Measurements from ENCODE around the gene ECPAS. TPM values are rescaled to one million over a fixed set of nuclear protein-coding genes. Genes with fewer than 3 reads are reported as not detected.
"Not testable (repeated sequence)": the region's sequence is repeated elsewhere in the genome, so short reads cannot be mapped to it uniquely, and the experiment has no call there.

The ECPAS gene
- total RNA-seq, 4 donors from 2014 or later, result 92.8 to 153 (median 113) TPM

DNA sequence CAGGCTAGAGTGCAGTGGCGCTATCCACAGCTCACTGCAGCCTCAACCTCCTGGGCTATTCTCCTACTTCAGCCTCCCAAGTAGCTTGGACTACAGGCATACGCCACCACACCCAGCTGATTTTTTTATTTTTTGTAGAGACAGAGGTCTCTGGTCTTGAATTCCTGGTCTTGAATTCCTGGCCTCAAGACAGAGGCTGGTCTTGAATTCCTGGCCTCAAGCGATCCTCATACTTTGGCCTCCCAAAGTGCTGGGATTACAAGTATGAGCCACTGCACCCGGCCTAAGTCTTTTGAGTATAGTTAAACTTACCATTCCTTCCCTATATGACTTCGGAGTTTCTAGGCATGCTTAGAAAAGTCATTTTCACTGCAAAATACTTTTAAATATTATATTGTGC lies 29.4 kb downstream of the ECPAS start:
- TF ChIP-seq, protein P1, sequence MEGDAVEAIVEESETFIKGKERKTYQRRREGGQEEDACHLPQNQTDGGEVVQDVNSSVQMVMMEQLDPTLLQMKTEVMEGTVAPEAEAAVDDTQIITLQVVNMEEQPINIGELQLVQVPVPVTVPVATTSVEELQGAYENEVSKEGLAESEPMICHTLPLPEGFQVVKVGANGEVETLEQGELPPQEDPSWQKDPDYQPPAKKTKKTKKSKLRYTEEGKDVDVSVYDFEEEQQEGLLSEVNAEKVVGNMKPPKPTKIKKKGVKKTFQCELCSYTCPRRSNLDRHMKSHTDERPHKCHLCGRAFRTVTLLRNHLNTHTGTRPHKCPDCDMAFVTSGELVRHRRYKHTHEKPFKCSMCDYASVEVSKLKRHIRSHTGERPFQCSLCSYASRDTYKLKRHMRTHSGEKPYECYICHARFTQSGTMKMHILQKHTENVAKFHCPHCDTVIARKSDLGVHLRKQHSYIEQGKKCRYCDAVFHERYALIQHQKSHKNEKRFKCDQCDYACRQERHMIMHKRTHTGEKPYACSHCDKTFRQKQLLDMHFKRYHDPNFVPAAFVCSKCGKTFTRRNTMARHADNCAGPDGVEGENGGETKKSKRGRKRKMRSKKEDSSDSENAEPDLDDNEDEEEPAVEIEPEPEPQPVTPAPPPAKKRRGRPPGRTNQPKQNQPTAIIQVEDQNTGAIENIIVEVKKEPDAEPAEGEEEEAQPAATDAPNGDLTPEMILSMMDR (IDR thresholded peaks at IDR 0.05), result no peak
- no peak for DNase-seq (ENCODE audit: low spot score)
- no peak for ATAC-seq (ENCODE audit: low FRiP score)

DNA sequence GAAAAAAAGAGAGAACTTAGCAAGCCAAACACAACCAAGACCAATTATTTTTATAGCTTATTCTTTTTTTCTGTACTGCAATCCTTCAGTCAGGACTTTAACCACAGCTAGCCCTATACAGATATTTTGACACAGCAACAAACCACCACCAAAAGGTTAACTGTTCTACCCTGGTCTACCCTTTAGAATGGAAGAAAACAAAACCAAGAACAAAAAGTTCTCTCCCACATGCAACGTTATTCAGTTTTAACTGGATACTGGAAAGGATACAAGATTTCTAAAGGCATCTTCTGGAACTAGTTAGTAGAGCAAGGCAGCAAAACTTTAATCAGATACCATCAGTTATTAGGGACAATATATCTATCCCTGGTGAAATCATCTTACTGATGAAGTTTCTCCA lies 32.6 kb downstream of the ECPAS start:
- no peak for ATAC-seq (ENCODE audit: low FRiP score)
- no peak for DNase-seq (ENCODE audit: low spot score)
- TF ChIP-seq, protein P1 (IDR thresholded peaks at IDR 0.05), result no peak

DNA sequence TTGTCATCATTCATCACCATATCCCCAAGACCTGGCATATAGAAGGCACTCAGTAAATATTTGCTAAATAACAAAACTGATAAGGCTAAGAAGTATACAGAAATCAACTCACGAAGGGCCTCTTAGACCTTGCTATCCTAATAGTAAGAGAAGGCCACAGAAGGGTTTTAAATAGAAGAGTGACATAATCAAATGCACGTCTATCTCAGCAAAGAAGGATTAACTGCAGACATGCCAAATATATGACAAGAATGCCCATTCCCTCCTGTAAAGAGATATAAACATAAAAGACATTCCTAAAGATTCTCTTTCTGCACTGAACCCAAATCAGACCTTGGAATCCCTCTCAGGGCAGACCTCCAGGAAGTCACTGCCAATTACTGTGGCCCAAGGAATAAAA lies 34.1 kb downstream of the ECPAS start:
- ATAC-seq (ENCODE audit: low FRiP score) (no peak), DNase-seq (ENCODE audit: low spot score) (no peak)

DNA sequence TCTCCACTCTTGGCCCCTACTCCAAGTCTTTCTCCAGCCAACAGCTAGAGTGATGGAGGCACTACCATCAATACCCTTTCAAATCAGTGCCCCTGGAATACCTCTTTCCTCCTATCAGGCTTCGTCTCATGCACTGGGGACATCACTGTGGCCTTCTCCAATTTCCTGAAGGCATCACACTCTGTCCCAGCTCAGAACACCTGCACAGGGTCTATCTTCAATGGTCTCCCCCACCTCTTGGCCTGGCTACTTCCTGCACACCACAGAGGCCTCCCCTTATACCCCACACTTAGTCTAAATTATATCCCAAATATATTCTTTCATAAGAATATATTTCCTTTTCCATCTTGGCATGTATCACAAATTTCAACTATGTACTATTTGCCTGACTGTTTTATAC lies 34.5 kb downstream of the ECPAS start:
- TF ChIP-seq, protein P1 (IDR thresholded peaks at IDR 0.05), result no peak
- ATAC-seq (ENCODE audit: low FRiP score) (no peak), DNase-seq (ENCODE audit: low spot score) (no peak)

More for the DNA sequence above, 34.1 kb downstream of the ECPAS start:
- TF ChIP-seq, protein P1 (IDR thresholded peaks at IDR 0.05), result no peak

DNA sequence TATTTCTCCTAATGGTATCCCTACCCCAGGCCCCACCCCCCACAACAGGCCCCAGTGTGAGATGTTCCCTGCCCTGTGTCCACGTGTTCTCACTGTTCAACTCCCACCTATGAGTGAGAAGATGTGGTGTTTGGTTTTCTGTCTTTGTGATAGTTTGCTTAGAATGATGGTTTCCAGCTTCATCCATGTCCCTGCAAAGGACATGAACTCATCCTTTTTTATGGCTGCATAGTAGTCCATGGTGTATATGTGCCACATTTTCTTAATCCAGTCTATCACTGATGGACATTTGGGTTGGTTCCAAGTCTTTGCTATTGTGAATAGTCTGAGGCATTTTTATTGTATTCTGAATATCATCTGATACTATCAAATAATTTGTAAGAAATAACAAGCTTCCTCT lies 38.4 kb downstream of the ECPAS start:
- not testable (repeated sequence) for ATAC-seq (ENCODE audit: low FRiP score); DNase-seq (ENCODE audit: low spot score)

DNA sequence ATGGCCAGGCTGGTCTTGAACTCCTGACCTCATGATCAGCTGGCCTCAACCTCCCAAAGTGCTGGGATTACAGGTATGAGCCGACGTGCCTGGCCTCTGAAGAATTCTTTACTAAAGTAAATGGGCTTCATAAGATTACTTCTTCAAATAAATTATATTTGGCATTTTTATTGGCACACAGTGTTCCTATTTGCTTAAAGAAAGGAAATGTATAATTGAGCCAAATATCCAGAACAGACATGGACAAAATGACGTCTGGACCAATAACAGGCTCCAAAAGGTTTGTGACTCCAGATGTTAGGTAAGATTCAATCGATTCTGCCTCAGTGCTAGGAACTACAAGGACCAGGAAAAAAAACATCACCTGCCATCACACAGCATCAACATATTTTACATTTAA lies 40.7 kb downstream of the ECPAS start:
- no peak for DNase-seq (ENCODE audit: low spot score)

DNA sequence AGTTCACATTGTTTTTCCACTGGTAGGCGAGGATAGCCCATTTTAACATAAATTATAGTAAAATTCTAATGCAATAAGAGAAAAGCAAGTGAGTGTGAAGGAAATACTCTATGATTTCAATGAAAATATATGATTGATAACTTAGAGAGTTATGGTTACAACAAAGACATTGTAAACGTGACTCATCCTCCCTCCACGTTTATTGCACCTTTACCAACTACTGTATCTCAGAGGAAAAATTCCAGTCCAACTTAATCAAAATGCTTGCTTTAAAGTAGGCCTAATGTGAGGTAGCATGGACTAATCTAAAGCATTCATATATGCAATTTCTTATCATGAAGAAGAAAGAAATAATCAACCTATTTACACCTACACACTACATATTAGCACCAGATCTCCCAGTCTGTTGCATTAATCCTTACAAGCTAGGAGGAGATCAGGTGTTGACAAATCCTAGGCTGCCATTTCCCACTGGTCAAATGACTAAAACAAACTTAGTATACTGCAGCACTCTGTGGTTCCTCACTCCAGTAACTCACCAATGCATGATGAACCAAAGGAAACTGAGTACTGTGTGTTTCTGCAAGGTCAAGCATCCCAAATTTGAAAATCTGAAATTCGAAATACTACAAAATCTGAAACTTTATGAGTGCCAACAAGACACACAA lies 41.7 kb downstream of the ECPAS start:
- ATAC-seq (ENCODE audit: low FRiP score) (no peak), DNase-seq (ENCODE audit: low spot score) (no peak)
- TF ChIP-seq, protein P1 (IDR thresholded peaks at IDR 0.05), result no peak

More for the DNA sequence above, 40.7 kb downstream of the ECPAS start:
- TF ChIP-seq, protein P1 (IDR thresholded peaks at IDR 0.05), result no peak
- ATAC-seq (ENCODE audit: low FRiP score), result no peak
